Heart left ventricle (tissue), 13 donors: ENCODE measurements around the gene FGF22.

Experiments
- CTCF ChIP-seq, 12 donors: fragments of 200-600 bp; sonication (generic) in 4 of 12; IDR thresholded peaks; one replicate each; pipeline versions ENCODE4 v1.5.0 to v1.8.0; 2018 to 2022; ENCODE audit warnings: antibody characterized with exemption in 12 of 12, mild to moderate bottlenecking in 5 of 12
- POLR2A ChIP-seq, 2 donors: fragments of 450-650 bp; IDR thresholded peaks; one replicate each; pipeline ENCODE4 v1.6.1; 2017; ENCODE audit warnings: antibody characterized with exemption in 2 of 2, mild to moderate bottlenecking in 2 of 2, moderate library complexity in 2 of 2
- donor health status: ischemic (EF 13 %, LVEDD 7.1; RV severe dilation, severe dysfunction).
- donor health status: DM: no; HTN: yes; CAD: no.
- donor health status: DM: no; HTN: no; CAD: no.
- donor health status: ischemic (EF 25% LVEDD 6.9; RV normal size, moderate dysfunction).
- donor health status: ischemic (EF 25% LVEDD 5.7; RV mildly dilated, moderate dysfunction).
- donor health status: ischemic (EF 35%, LVEDD 5.7; RV mildly dilated, moderate dysfunction).
- donor health status: nonischemic (EF 11% LVEDD 7.7; RV severe dilation, severe dysfunction).
- donor health status: DM: yes; HTN: yes; CAD: no.
- donor health status: PGD.
- donor health status: ischemic (EF 29% LVEDD 5.4; RV normal size, mild dysfunction).
- donor health status: nonischemic (EF 23%, LVEDD 6.1; RV moderate dilation, normal function).

- TF ChIP-seq CTCF (IDR thresholded peaks at IDR 0.05) (no peak), POLR2A (IDR thresholded peaks at IDR 0.05) (no peak)
These were observed 5.7 kb upstream of the FGF22 start for GRCh38 chr19:633786-634639.
